WTC11 (cell line): ENCODE results near the gene TAS2R41. TPM values are rescaled to one million over a fixed set of nuclear protein-coding genes. Genes with fewer than 3 reads are reported as not detected.

Experiments
- ATAC-seq: fragments of 200-7000 bp; cut with Tn5 transposase; 2 replicates; pipeline ENCODE4 v1.10.0; 2021; ENCODE audit warnings: mild to moderate bottlenecking, moderate library complexity
- CTCF ChIA-PET: fragments of 300-600 bp; sonication (Branson Sonifier 250); formaldehyde crosslinking; loops from one replicate; lab custom pipeline; 2021; ENCODE audit warnings: antibody characterized with exemption; lab: Charles Lee
- POLR2A ChIA-PET: fragments of 350-600 bp; sonication (Branson Sonifier 250); formaldehyde crosslinking; loops from one replicate; lab custom pipeline; 2021; ENCODE audit warnings: antibody characterized with exemption; lab: Charles Lee
- DNase-seq: peaks from one replicate; pipeline ENCODE4 v3.0.0; 2021; ENCODE audit warnings: low spot score
- H3K27ac Mint-ChIP-seq: 2 replicates; pipeline ENCODE4 v1.8.0; 2021; ENCODE audit warnings: mixed read lengths
- H3K27me3 Mint-ChIP-seq: 2 replicates; pipeline ENCODE4 v1.8.0; 2021; ENCODE audit warnings: low read depth, mild to moderate bottlenecking, moderate library complexity, mixed read lengths
- H3K36me3 Mint-ChIP-seq: 2 replicates; pipeline ENCODE4 v1.8.0; 2021; ENCODE audit warnings: mixed read lengths
- H3K4me1 Mint-ChIP-seq: 2 replicates; pipeline ENCODE4 v1.8.0; 2022; ENCODE audit warnings: mixed read lengths
- H3K4me3 Mint-ChIP-seq: 2 replicates; pipeline ENCODE4 v1.8.0; 2021; ENCODE audit warnings: mild to moderate bottlenecking, moderate library complexity, mixed read lengths
- H3K9me3 Mint-ChIP-seq: 2 replicates; pipeline ENCODE4 v1.8.0; 2021; ENCODE audit warnings: mixed read lengths
- EMX1 ChIP-seq: fragments of 250-450 bp; sonication (Bioruptor Pico); IDR thresholded peaks from 2 replicates; pipeline ENCODE4 v1.8.0; 2021; ENCODE audit warnings: mild to moderate bottlenecking
- FOXK1 ChIP-seq: sonication (generic); formaldehyde crosslinking; IDR thresholded peaks from 2 replicates; pipeline ENCODE4 v1.8.0; 2022; ENCODE audit warnings: mild to moderate bottlenecking, moderate library complexity, missing genetic modification reagents
- JAZF1 ChIP-seq: fragments of 250-450 bp; sonication (Bioruptor Pico); IDR thresholded peaks from 2 replicates; pipeline ENCODE4 v1.9.0; 2021; ENCODE audit warnings: moderate library complexity, mild to moderate bottlenecking, inconsistent platforms
- MYBL2 ChIP-seq: sonication (generic); formaldehyde crosslinking; IDR thresholded peaks from 2 replicates; pipeline ENCODE4 v1.8.1; 2023; ENCODE audit warnings: mild to moderate bottlenecking, moderate library complexity, missing genetic modification reagents
- OVOL2 ChIP-seq: fragments of 250-450 bp; sonication (Bioruptor Pico); IDR thresholded peaks from 2 replicates; pipeline ENCODE4 v1.9.0; 2021; ENCODE audit warnings: mild to moderate bottlenecking, borderline replicate concordance
- PRDM15 ChIP-seq: sonication (generic); formaldehyde crosslinking; IDR thresholded peaks from 2 replicates; pipeline ENCODE4 v1.8.0; 2022; ENCODE audit warnings: missing genetic modification reagents
- ZNF263 ChIP-seq: sonication (generic); formaldehyde crosslinking; IDR thresholded peaks from 2 replicates; pipeline ENCODE4 v1.8.1; 2022; ENCODE audit warnings: low read depth, mild to moderate bottlenecking, moderate library complexity, missing genetic modification reagents
- ZNF512 ChIP-seq: sonication (generic); formaldehyde crosslinking; IDR thresholded peaks from 2 replicates; pipeline ENCODE4 v1.8.1; 2022; ENCODE audit warnings: missing genetic modification reagents, borderline replicate concordance
- total RNA-seq: library from RNA; stranded (reverse); gene quantifications from 3 replicates; pipeline ENCODE4 v1.2.3, GENCODE V29; 2021
- TF ChIP-seq, protein P1 (sequence below): fragments of 250-450 bp; sonication (Bioruptor Pico); IDR thresholded peaks from 2 replicates; pipeline ENCODE4 v1.8.0; 2021; ENCODE audit warnings: mild to moderate bottlenecking
- TF ChIP-seq, protein P2 (sequence below): sonication (generic); formaldehyde crosslinking; IDR thresholded peaks from 2 replicates; pipeline ENCODE4 v1.8.0; 2023; ENCODE audit warnings: missing genetic modification reagents, mild to moderate bottlenecking, borderline replicate concordance

TAS2R41 gene
- total RNA-seq, 1 experiment from 2014 or later: 0.31 TPM

GRCh38 chr7:143503261-143503660 is 25.6 kb downstream of the TAS2R41 start (continued):
- TF ChIP-seq, protein P1, sequence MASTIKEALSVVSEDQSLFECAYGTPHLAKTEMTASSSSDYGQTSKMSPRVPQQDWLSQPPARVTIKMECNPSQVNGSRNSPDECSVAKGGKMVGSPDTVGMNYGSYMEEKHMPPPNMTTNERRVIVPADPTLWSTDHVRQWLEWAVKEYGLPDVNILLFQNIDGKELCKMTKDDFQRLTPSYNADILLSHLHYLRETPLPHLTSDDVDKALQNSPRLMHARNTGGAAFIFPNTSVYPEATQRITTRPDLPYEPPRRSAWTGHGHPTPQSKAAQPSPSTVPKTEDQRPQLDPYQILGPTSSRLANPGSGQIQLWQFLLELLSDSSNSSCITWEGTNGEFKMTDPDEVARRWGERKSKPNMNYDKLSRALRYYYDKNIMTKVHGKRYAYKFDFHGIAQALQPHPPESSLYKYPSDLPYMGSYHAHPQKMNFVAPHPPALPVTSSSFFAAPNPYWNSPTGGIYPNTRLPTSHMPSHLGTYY (CRISPR knock-in tag): no peak
- TF ChIP-seq ZNF512 (CRISPR knock-in tag) (no peak), OVOL2 (CRISPR knock-in tag) (no peak)
- TF ChIP-seq, all 79 proteins: peak for 0

GRCh38 chr7:143504215-143504936 is 26.7 kb downstream of the TAS2R41 start:
- ChIA-PET POLR2A (no interaction called here), CTCF (interaction anchor here (1.0 to 1.8 kb wide), 6 partner anchors 13 to 289 kb away, joined by 3 to 7 read pairs (median 4); no protein-coding TSS in a partner anchor)
- TF ChIP-seq OVOL2 (CRISPR knock-in tag): no peak
- TF ChIP-seq FOXK1 (CRISPR knock-in tag): no peak
- no peak for TF ChIP-seq EMX1 (CRISPR knock-in tag)
- Mint-ChIP-seq H3K4me1 (peaks cover 5% of the 10 kb centered on the region), H3K9me3 (no peaks in the 10 kb centered on the region), H3K36me3 (no peaks in the 10 kb centered on the region), H3K4me3 (no peak overlapping the region), H3K27me3 (no peaks in the 10 kb centered on the region; the same call in 1 of the 2 replicates), H3K27ac (no peak overlapping the region)
- ATAC-seq (peak; percentile 41; the same call in 1 of the 2 replicates), DNase-seq (no peak)

GRCh38 chr7:143504937-143505297 is 27.2 kb downstream of the TAS2R41 start:
- H3K4me3 Mint-ChIP-seq: no peak overlapping the region
- H3K27ac Mint-ChIP-seq: no peak overlapping the region
- CTCF ChIA-PET: interaction anchor here (1.0 to 1.8 kb wide), 6 partner anchors 14 to 290 kb away, joined by 3 to 7 read pairs (median 4); no protein-coding TSS in a partner anchor
- ATAC-seq (0 out of 2 replicates have a peak, but pooled peaks have one; percentile 18), DNase-seq (no peak)
- no peak for TF ChIP-seq PRDM15
- no peaks in the 10 kb centered on the region for H3K9me3 Mint-ChIP-seq
- no peaks in the 10 kb centered on the region for H3K36me3 Mint-ChIP-seq
- H3K27me3 Mint-ChIP-seq: no peaks in the 10 kb centered on the region; the same call in 1 of the 2 replicates
- H3K4me1 Mint-ChIP-seq: peaks cover 5% of the 10 kb centered on the region
- POLR2A ChIA-PET: no interaction called here

DNA sequence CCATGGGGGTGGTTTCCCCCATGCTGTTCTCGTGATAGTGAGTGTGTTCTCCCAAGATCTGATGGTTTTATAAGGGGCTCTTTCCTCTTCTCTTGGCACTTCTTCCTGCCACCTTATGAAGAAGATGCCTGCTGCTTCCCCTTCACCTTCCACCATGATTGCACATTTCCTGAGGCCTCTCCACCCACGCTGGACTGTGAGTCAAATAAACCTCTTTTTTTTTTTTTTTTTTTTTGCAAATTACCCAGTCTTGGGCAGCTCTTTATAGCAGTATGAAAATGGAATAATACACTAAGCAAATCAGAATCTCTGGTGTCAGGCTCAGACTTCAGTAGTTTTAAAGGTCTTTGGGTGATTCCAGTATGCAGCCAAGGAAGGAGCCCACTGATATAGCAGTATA is 28.2 kb downstream of the TAS2R41 start:
- ATAC-seq: no peak

More for the DNA sequence above, 28.2 kb downstream of the TAS2R41 start:
- Mint-ChIP-seq H3K27me3 (no peaks in the 10 kb centered on the region; the same call in 1 of the 2 replicates), H3K4me3 (no peak overlapping the region), H3K4me1 (peaks cover 5% of the 10 kb centered on the region)
- TF ChIP-seq, protein P2, sequence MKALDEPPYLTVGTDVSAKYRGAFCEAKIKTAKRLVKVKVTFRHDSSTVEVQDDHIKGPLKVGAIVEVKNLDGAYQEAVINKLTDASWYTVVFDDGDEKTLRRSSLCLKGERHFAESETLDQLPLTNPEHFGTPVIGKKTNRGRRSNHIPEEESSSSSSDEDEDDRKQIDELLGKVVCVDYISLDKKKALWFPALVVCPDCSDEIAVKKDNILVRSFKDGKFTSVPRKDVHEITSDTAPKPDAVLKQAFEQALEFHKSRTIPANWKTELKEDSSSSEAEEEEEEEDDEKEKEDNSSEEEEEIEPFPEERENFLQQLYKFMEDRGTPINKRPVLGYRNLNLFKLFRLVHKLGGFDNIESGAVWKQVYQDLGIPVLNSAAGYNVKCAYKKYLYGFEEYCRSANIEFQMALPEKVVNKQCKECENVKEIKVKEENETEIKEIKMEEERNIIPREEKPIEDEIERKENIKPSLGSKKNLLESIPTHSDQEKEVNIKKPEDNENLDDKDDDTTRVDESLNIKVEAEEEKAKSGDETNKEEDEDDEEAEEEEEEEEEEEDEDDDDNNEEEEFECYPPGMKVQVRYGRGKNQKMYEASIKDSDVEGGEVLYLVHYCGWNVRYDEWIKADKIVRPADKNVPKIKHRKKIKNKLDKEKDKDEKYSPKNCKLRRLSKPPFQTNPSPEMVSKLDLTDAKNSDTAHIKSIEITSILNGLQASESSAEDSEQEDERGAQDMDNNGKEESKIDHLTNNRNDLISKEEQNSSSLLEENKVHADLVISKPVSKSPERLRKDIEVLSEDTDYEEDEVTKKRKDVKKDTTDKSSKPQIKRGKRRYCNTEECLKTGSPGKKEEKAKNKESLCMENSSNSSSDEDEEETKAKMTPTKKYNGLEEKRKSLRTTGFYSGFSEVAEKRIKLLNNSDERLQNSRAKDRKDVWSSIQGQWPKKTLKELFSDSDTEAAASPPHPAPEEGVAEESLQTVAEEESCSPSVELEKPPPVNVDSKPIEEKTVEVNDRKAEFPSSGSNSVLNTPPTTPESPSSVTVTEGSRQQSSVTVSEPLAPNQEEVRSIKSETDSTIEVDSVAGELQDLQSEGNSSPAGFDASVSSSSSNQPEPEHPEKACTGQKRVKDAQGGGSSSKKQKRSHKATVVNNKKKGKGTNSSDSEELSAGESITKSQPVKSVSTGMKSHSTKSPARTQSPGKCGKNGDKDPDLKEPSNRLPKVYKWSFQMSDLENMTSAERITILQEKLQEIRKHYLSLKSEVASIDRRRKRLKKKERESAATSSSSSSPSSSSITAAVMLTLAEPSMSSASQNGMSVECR: no peak
- TF ChIP-seq, protein P1 (CRISPR knock-in tag): no peak
- TF ChIP-seq JAZF1 (CRISPR knock-in tag) (no peak), ZNF263 (CRISPR knock-in tag) (no peak), MYBL2 (no peak)
- TF ChIP-seq, all 79 proteins: peak for 0
- H3K27ac Mint-ChIP-seq: no peak overlapping the region
- POLR2A ChIA-PET: no interaction called here
- no peaks in the 10 kb centered on the region for H3K36me3 Mint-ChIP-seq
- DNase-seq: no peak
- CTCF ChIA-PET: no interaction called here
- no peaks in the 10 kb centered on the region for H3K9me3 Mint-ChIP-seq
